ENCODE measurements around the gene PFDN6.

PFDN6 gene

GRCh38 chr6:33336495-33336894, 47.1 kb downstream of the PFDN6 start:
- no peak overlapping the region for H3K27ac Mint-ChIP-seq
- H3K4me1 Mint-ChIP-seq, result peaks cover 6% of the 10 kb centered on the region
- peaks cover 5% of the 10 kb centered on the region for H3K36me3 Mint-ChIP-seq

GRCh38 chr6:33339193-33339592, 49.8 kb downstream of the PFDN6 start:
- peak overlapping the region; percentile 48 for H3K27ac Mint-ChIP-seq
- H3K4me3 Mint-ChIP-seq, result no peak overlapping the region

More at GRCh38 chr6:33336495-33336894, 47.1 kb downstream of the PFDN6 start:
- no peak for DNase-seq (ENCODE audit: low spot score in 2 of 2)
- no peak overlapping the region for H3K4me3 Mint-ChIP-seq
- no peaks in the 10 kb centered on the region for H3K9me3 Mint-ChIP-seq
- no peak for ATAC-seq

More at GRCh38 chr6:33339193-33339592, 49.8 kb downstream of the PFDN6 start:
- DNase-seq (ENCODE audit: low spot score in 2 of 2) (no peak), ATAC-seq (no peak)
- H3K9me3 Mint-ChIP-seq, result no peaks in the 10 kb centered on the region
- peaks cover 5% of the 10 kb centered on the region for H3K36me3 Mint-ChIP-seq
- H3K4me1 Mint-ChIP-seq, result peaks cover 8% of the 10 kb centered on the region
